IPS-15b (cell line): Measurements from ENCODE around the gene HERPUD2.
A peak's percentile ranks its signal among the peaks of the same experiment; 100 is the strongest.
"Not testable (repeated sequence)": the region's sequence is repeated elsewhere in the genome, so short reads cannot be mapped to it uniquely, and the experiment has no call there.

Experiments used
- H3K27me3 ChIP-seq: one replicate; pipeline ENCODE4 v1.6.1; 2013; ENCODE audit warnings: low read length; ENCODE audit not compliant: control insufficient read depth, insufficient read depth
- H3K36me3 ChIP-seq: one replicate; pipeline ENCODE4 v1.6.1; 2013; ENCODE audit warnings: low read length; ENCODE audit not compliant: control insufficient read depth, insufficient read depth
- H3K4me1 ChIP-seq: one replicate; pipeline ENCODE4 v1.6.1; 2013; ENCODE audit warnings: mild to moderate bottlenecking, low read length; ENCODE audit not compliant: control insufficient read depth, insufficient read depth
- H3K4me3 ChIP-seq: one replicate; pipeline ENCODE4 v1.5.1; 2013; ENCODE audit warnings: low read depth, low read length
- H3K9ac ChIP-seq: one replicate; pipeline ENCODE4 v1.6.1; 2013; ENCODE audit warnings: low read depth, mild to moderate bottlenecking, low read length
- H3K9me3 ChIP-seq: one replicate; pipeline ENCODE4 v1.6.1; 2013; ENCODE audit warnings: mild to moderate bottlenecking, low read length; ENCODE audit not compliant: control insufficient read depth, insufficient read depth

The HERPUD2 gene

GRCh38 chr7:35694161-35694783 is 663 bp downstream of the HERPUD2 start:
- Histone ChIP-seq H3K27me3 (no peaks in the 10 kb centered on the region), H3K36me3 (no peaks in the 10 kb centered on the region), H3K4me3 (peak overlapping the region; percentile 98), H3K4me1 (peaks cover 4% of the 10 kb centered on the region), H3K9me3 (no peaks in the 10 kb centered on the region), H3K9ac (peak overlapping the region; percentile 60)

- no peak overlapping the region for H3K9ac ChIP-seq
- H3K36me3 ChIP-seq = no peaks in the 10 kb centered on the region
- peaks cover 4% of the 10 kb centered on the region for H3K4me1 ChIP-seq
- no peak overlapping the region for H3K4me3 ChIP-seq
- H3K9me3 ChIP-seq = no peaks in the 10 kb centered on the region
- H3K27me3 ChIP-seq = no peaks in the 10 kb centered on the region
These were observed 3.1 kb downstream of the HERPUD2 start for GRCh38 chr7:35691827-35692307.

- Histone ChIP-seq H3K4me3 (peak overlapping the region; percentile 18), H3K27me3 (no peaks in the 10 kb centered on the region), H3K4me1 (peaks cover 4% of the 10 kb centered on the region), H3K9ac (no peak overlapping the region), H3K36me3 (no peaks in the 10 kb centered on the region), H3K9me3 (no peaks in the 10 kb centered on the region)
These were observed 3.6 kb downstream of the HERPUD2 start for GRCh38 chr7:35691366-35691765.

GRCh38 chr7:35690614-35691013 is 4.3 kb downstream of the HERPUD2 start:
- not testable (repeated sequence) for H3K4me1 ChIP-seq, H3K4me3 ChIP-seq, H3K36me3 ChIP-seq, H3K9me3 ChIP-seq, H3K27me3 ChIP-seq, H3K9ac ChIP-seq

DNA sequence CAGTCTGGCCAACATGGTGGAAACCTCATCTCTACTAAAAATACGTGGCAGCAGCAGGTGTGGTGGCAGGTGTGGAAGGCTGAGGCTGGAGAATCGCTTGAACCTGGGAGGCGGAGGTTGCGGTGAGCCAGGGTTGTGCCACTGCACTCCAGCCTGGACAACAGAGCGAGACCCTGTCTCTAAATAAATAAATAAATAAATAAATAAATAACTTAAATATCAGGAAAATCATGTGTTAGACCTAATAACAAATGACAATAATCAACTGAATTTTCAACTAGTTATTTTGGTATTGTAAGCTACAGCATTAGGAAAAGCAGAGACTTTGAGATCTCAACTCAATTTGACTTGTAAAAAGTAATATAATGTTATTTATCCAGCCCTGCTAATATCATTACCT is 9.2 kb downstream of the HERPUD2 start:
- H3K36me3 ChIP-seq = no peaks in the 10 kb centered on the region
- H3K9ac ChIP-seq = no peak overlapping the region
- H3K4me1 ChIP-seq = peaks cover 1% of the 10 kb centered on the region
- no peaks in the 10 kb centered on the region for H3K27me3 ChIP-seq
- no peak overlapping the region for H3K4me3 ChIP-seq
- no peaks in the 10 kb centered on the region for H3K9me3 ChIP-seq

GRCh38 chr7:35681231-35682029 is 13.5 kb downstream of the HERPUD2 start:
- peaks cover 10% of the 10 kb centered on the region for H3K4me1 ChIP-seq
- H3K9me3 ChIP-seq = no peaks in the 10 kb centered on the region
- H3K9ac ChIP-seq = no peak overlapping the region
- H3K4me3 ChIP-seq = no peak overlapping the region
- no peaks in the 10 kb centered on the region for H3K36me3 ChIP-seq
- H3K27me3 ChIP-seq = no peaks in the 10 kb centered on the region

DNA sequence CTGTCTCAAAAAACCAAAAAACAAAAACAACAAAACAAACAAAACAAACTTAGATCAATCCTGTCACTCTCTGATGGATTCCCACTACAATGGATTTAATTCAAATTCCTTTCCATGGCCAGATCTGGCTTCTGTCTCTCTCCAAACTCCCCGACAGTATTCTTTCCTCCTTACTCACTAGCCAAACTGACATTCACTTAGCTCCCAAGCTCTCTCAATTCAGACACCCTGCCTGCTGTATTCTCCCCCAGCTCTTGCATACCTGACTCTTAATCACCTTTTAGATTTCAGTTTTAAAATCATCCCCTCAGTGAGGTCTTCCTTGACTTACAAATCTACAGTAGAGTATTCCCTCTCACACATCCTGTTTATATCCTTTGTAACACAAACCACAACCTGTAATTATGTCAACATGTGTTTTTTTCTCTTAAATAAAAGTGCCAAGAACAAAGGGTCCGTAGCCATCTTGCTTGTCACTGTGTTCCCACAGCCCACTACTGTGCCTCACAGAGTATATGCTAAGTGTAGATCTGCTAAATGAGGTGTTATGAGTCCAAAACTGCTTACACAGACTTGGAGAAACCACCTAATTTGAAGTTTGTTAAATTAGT is 14.4 kb downstream of the HERPUD2 start:
- H3K27me3 ChIP-seq = no peaks in the 10 kb centered on the region
- H3K4me1 ChIP-seq = peaks cover 14% of the 10 kb centered on the region
- H3K9me3 ChIP-seq = no peaks in the 10 kb centered on the region
- no peak overlapping the region for H3K9ac ChIP-seq
- H3K4me3 ChIP-seq = no peak overlapping the region
- no peaks in the 10 kb centered on the region for H3K36me3 ChIP-seq

- no peaks in the 10 kb centered on the region for H3K9me3 ChIP-seq
- H3K9ac ChIP-seq = no peak overlapping the region
- no peaks in the 10 kb centered on the region for H3K27me3 ChIP-seq
- no peak overlapping the region for H3K4me3 ChIP-seq
- no peaks in the 10 kb centered on the region for H3K36me3 ChIP-seq
- peaks cover 18% of the 10 kb centered on the region for H3K4me1 ChIP-seq
These were observed 17.2 kb downstream of the HERPUD2 start for GRCh38 chr7:35677582-35678356.

DNA sequence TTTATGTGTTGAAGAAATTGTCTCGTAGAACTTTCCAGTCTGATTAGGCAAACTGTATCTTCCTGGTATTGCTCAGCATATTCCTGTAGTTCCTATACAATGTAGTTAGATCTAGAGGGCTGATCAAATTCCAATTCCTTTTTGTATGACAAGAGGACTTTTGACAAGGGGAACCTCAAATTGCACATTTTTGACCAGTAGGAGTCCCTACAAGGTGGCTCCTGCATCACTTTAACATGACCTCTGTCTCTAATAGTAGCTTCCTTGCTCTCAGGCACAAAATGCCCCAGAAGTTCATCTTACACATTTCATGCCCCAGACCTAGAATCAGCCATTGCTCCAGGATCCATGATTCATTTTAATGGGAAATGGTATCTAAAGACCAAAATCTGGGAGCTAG is 18.7 kb downstream of the HERPUD2 start:
- Histone ChIP-seq H3K27me3 (no peaks in the 10 kb centered on the region), H3K9me3 (no peaks in the 10 kb centered on the region), H3K9ac (no peak overlapping the region), H3K4me3 (no peak overlapping the region), H3K36me3 (no peaks in the 10 kb centered on the region), H3K4me1 (peaks cover 22% of the 10 kb centered on the region)

GRCh38 chr7:35670856-35671569 is 23.9 kb downstream of the HERPUD2 start:
- no peak overlapping the region for H3K9ac ChIP-seq
- peaks cover 14% of the 10 kb centered on the region for H3K4me1 ChIP-seq
- H3K36me3 ChIP-seq = peaks cover 6% of the 10 kb centered on the region
- H3K4me3 ChIP-seq = no peak overlapping the region
- H3K9me3 ChIP-seq = peaks cover 6% of the 10 kb centered on the region
- H3K27me3 ChIP-seq = no peaks in the 10 kb centered on the region

DNA sequence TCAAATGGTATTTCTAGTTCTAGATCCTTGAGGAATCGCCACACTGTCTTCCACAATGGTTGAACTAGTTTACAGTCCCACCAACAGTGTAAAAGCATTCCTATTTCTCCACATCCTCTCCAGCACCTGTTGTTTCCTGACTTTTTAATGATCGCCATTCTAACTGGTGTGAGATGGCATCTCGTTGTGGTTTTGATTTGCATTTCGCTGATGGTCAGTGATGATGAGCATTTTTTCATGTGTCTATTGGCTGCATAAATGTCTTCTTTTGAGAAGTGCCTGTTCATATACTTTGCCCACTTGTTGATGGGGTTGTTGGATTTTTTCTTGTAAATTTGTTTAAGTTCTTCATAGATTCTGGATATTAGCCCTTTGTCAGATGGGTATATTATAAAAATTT is 34.5 kb downstream of the HERPUD2 start:
- not testable (repeated sequence) for H3K27me3 ChIP-seq, H3K36me3 ChIP-seq

More for the DNA sequence above, 34.5 kb downstream of the HERPUD2 start:
- not testable (repeated sequence) for H3K9me3 ChIP-seq, H3K9ac ChIP-seq, H3K4me1 ChIP-seq, H3K4me3 ChIP-seq
